K562 (cell line): ENCODE results near the gene RNF112. TPM values are rescaled to one million over a fixed set of nuclear protein-coding genes. Genes with fewer than 3 reads are reported as not detected.

ENCODE experiments used
- ATAC-seq: fragments of 200-7000 bp; cut with Tn5 transposase; 3 replicates; pipeline ENCODE4 v1.9.1; 2020; ENCODE audit warnings: moderate library complexity
- BruUV-seq: library from RNA; stranded (reverse); fragments of 400-500 nt; replicated peaks from 2 replicates; lab custom pipeline; 2021; lab: Mats Ljungman, UMichigan
- CTCF ChIA-PET: fragments of 300-600 bp; formaldehyde crosslinking; extraction: SDS; loops from one replicate; lab custom pipeline; 2021; ENCODE audit warnings: low intra/inter-chr PET ratio; lab: Yijun Ruan, JAX
- POLR2A ChIA-PET: fragments of 300-600, 350-650 bp; sonication (Branson Sonifier 250); formaldehyde crosslinking; extraction: SDS; loops from one replicate; lab custom pipeline; 2021; ENCODE audit warnings: antibody characterized with exemption, inconsistent platforms; lab: Yijun Ruan, JAX
- DNase-seq, 4 experiments: peaks; one replicate each; pipeline versions ENCODE4 v3.0.0 to v3.0.0-alpha.2; 2011 to 2018; ENCODE audit warnings: low spot score in 3 of 4, mixed read lengths in 3 of 4; ENCODE audit errors: extremely low read depth in 1 of 4
- FAIRE-seq: peaks from 2 replicates; lab custom pipeline; 2011; peaks lifted over from hg19 to GRCh38; lab: Jason Lieb, UNC
- H2AFZ ChIP-seq: 2 replicates; pipeline ENCODE4 v1.6.0; 2011; ENCODE audit warnings: low read depth, low read length, control low read depth, inconsistent platforms
- H3K27ac ChIP-seq: fragments of 200-600 bp; 3 replicates; pipeline ENCODE4 v1.8.0; 2011; ENCODE audit warnings: low read depth, mild to moderate bottlenecking, control low read depth, inconsistent platforms, low read length, moderate library complexity, mixed read lengths; ENCODE audit errors: extremely low read depth
- H3K27me3 ChIP-seq, 2 experiments: fragments of 300-600 bp in 1 of 2; 2 replicates in 1 of 2; 3 replicates in 1 of 2; pipeline versions ENCODE4 v1.6.0 to v1.8.0; 2011; ENCODE audit warnings: inconsistent platforms in 2 of 2, low read length in 2 of 2, mild to moderate bottlenecking in 1 of 2, mixed read lengths in 1 of 2, moderate library complexity in 1 of 2; ENCODE audit not compliant: control insufficient read depth in 2 of 2, insufficient read depth in 2 of 2
- H3K36me3 ChIP-seq: fragments of 300-600 bp; 3 replicates; pipeline ENCODE4 v1.8.0; 2011; ENCODE audit warnings: mild to moderate bottlenecking, low read length, inconsistent platforms; ENCODE audit not compliant: control insufficient read depth, insufficient read depth
- H3K4me1 ChIP-seq, 2 experiments: fragments of 200-600 bp in 1 of 2; replicated peaks in 1 of 2; 2 replicates in 1 of 2; 3 replicates in 1 of 2; pipeline versions ENCODE4 v1.5.1 to v1.8.0; 2011; ENCODE audit warnings: inconsistent platforms in 2 of 2, low read length in 2 of 2, mild to moderate bottlenecking in 1 of 2, mixed read lengths in 1 of 2, moderate library complexity in 1 of 2; ENCODE audit not compliant: control insufficient read depth in 2 of 2, insufficient read depth in 2 of 2
- H3K4me2 ChIP-seq: 2 replicates; pipeline ENCODE4 v1.6.1; 2011; ENCODE audit warnings: low read length, control low read depth, inconsistent platforms, mixed read lengths; ENCODE audit not compliant: insufficient read depth
- H3K4me3 ChIP-seq: fragments of 200-600 bp; sonication (generic), shearing (Covaris generic); 2 replicates; pipeline ENCODE4 v1.5.1; 2016; ENCODE audit warnings: control low read depth, inconsistent platforms
- H3K79me2 ChIP-seq: fragments of 200-600 bp; 3 replicates; pipeline ENCODE4 v1.8.0; 2011; ENCODE audit warnings: low read length, inconsistent platforms; ENCODE audit not compliant: control insufficient read depth, insufficient read depth
- H3K9ac ChIP-seq, 2 experiments: 2 replicates each; pipeline versions ENCODE4 v1.6.0 to v1.6.1; 2011; ENCODE audit warnings: low read depth in 2 of 2, low read length in 2 of 2, control low read depth in 1 of 2, inconsistent platforms in 1 of 2, mild to moderate bottlenecking in 1 of 2, mixed read lengths in 1 of 2; ENCODE audit not compliant: insufficient read depth in 1 of 2
- H3K9me1 ChIP-seq: one replicate; pipeline ENCODE4 v1.6.0; 2011; ENCODE audit warnings: inconsistent platforms, mild to moderate bottlenecking, low read length, moderate library complexity; ENCODE audit not compliant: control insufficient read depth, insufficient read depth
- H3K9me3 ChIP-seq: replicated peaks from 2 replicates; pipeline ENCODE4 v1.5.1; 2011; ENCODE audit warnings: low read depth, low read length, inconsistent platforms; ENCODE audit not compliant: control insufficient read depth, insufficient read depth
- H4K20me1 ChIP-seq: replicated peaks from 2 replicates; pipeline ENCODE4 v1.6.1; 2011; ENCODE audit warnings: low read length, inconsistent platforms, mixed read lengths; ENCODE audit not compliant: control insufficient read depth, insufficient read depth
- SRSF9 ChIP-seq: fragments of 200-400 bp; formaldehyde crosslinking; IDR thresholded peaks from 2 replicates; pipeline ENCODE4 v1.6.1; 2017; ENCODE audit warnings: low read depth, low read length, borderline replicate concordance
- ZNF175 ChIP-seq: fragments of 200-800 bp; sonication (Bioruptor generic); IDR thresholded peaks from 2 replicates; pipeline ENCODE4 v1.6.1; 2016; ENCODE audit warnings: low read depth, mild to moderate bottlenecking, missing genetic modification characterization, missing compliant biosample characterization
- WGBS: fragments of 100-300 bp; shearing (Covaris generic); methylation state at CpG from one replicate; pipeline ENCODE4 v1.1.6; 2016; ENCODE audit warnings: low coverage, mixed read lengths; ENCODE audit not compliant: insufficient coverage; ENCODE audit errors: missing lambda C conversion rate; 5-methylcytosine and 5-hydroxymethylcytosine counted together
- in situ Hi-C: fragments of 300-500 bp; cut with MboI; formaldehyde crosslinking; loops from 4 replicates; pipeline ENCODE4 v1.15.0; 2018; ENCODE audit warnings: inconsistent platforms, mixed read lengths
- intact Hi-C: fragments of 100-400 bp; cut with micrococcal nuclease; formaldehyde crosslinking; loops from 2 replicates; pipeline ENCODE4 v1.14.2; 2022
- polyA plus RNA-seq, 8 experiments: library from polyadenylated mRNA; depleted of rRNA in 4 of 8; stranded (reverse) in 5 of 8; unstranded in 3 of 8; fragments of >200 nt; fragmentation: Nextera tagmentation in 2 of 8; fragmentation: Illumina TruSeq in 1 of 8; extraction: Ambion mirVana in 2 of 8; extraction: Trizol in 1 of 8; gene quantifications; 2 replicates each; pipeline versions ENCODE4 v1.2.1 to v1.2.3, GENCODE V29; 2011 to 2014; ENCODE audit warnings: inconsistent platforms in 1 of 8, missing spikeins in 1 of 8
- total RNA-seq, 7 experiments: library from RNA; depleted of rRNA in 6 of 7; stranded (reverse); fragments of >200 nt in 6 of 7; fragmentation: Illumina TruSeq in 2 of 7; extraction: Trizol in 2 of 7; gene quantifications; 2 replicates each; pipeline versions ENCODE4 v1.2.1 to v1.2.3, GENCODE V29; 2011 to 2021; ENCODE audit warnings: low replicate concordance in 1 of 7
- TF ChIP-seq, protein P1 (sequence below), 2 experiments: IDR thresholded peaks; 2 replicates each; pipeline ENCODE4 v1.6.1; 2011; ENCODE audit warnings: borderline replicate concordance in 1 of 2, control low read depth in 1 of 2, low read depth in 1 of 2, low read length in 1 of 2, mild to moderate bottlenecking in 1 of 2, mixed read lengths in 1 of 2, moderate library complexity in 1 of 2; ENCODE audit not compliant: insufficient read depth in 1 of 2, insufficient read length in 1 of 2, poor library complexity in 1 of 2, severe bottlenecking in 1 of 2; ENCODE audit errors: extremely low read depth in 1 of 2
- TF ChIP-seq, protein P2 (sequence below): fragments of 450-650 bp; IDR thresholded peaks from 2 replicates; pipeline ENCODE4 v1.6.1; 2016; ENCODE audit warnings: mild to moderate bottlenecking, moderate library complexity

Gene RNF112
- total and polyA plus RNA-seq, 9 of the 15 experiments (the other 6 are each of a cell fraction or from before 2014, with no cell fraction given), result 0.05 TPM; not detected in 8

DNA sequence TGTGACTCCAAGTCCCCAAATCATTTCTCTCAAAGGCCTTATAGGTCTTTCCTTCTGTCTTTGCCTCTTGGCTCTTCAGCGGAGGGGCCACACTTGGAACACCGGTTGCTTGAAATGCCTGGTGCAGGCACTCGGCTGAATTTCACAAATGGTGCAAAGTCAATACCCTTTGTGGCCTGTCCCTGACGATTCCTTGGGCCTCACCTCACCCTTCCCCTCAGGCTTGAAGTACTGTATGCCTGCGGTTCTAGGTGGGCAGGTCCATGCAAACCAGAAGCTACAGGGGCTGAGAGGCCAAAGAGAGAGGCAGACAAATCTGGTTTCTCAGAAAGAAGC is 44.4 kb upstream of the RNF112 start (continued):
- TF ChIP-seq, protein P1, sequence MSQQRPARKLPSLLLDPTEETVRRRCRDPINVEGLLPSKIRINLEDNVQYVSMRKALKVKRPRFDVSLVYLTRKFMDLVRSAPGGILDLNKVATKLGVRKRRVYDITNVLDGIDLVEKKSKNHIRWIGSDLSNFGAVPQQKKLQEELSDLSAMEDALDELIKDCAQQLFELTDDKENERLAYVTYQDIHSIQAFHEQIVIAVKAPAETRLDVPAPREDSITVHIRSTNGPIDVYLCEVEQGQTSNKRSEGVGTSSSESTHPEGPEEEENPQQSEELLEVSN (IDR thresholded peaks at IDR 0.05; ENCODE audit: borderline replicate concordance in 1 of 2, extremely low read depth in 1 of 2, insufficient read depth in 1 of 2, insufficient read length in 1 of 2, low read depth in 1 of 2, low read length in 1 of 2, poor library complexity in 1 of 2, severe bottlenecking in 1 of 2), result no peak

DNA sequence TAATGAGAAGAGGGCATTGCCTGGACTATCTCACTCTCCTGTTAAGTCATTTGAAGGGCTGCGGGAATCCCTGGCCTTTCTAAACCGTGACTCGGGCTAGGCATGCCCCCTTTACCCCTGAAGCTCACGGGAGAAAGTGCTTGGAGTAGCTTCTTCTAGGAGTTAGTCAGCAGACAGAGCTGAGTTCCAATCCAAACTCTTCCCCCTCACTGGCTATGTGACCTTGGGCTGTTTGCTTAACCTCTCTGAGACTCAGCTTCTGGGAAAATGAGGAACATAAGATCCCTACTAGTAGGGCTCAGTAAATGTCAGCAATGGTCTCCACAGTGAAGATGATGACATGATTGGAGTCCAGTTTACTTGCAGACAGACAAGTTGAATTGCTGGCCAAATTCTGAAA is 42.8 kb upstream of the RNF112 start:
- no peak overlapping the region for H2AFZ ChIP-seq
- CTCF ChIA-PET, result no interaction called here
- TF ChIP-seq ZNF175 (CRISPR knock-in tag), result no peak
- TF ChIP-seq, protein P2, sequence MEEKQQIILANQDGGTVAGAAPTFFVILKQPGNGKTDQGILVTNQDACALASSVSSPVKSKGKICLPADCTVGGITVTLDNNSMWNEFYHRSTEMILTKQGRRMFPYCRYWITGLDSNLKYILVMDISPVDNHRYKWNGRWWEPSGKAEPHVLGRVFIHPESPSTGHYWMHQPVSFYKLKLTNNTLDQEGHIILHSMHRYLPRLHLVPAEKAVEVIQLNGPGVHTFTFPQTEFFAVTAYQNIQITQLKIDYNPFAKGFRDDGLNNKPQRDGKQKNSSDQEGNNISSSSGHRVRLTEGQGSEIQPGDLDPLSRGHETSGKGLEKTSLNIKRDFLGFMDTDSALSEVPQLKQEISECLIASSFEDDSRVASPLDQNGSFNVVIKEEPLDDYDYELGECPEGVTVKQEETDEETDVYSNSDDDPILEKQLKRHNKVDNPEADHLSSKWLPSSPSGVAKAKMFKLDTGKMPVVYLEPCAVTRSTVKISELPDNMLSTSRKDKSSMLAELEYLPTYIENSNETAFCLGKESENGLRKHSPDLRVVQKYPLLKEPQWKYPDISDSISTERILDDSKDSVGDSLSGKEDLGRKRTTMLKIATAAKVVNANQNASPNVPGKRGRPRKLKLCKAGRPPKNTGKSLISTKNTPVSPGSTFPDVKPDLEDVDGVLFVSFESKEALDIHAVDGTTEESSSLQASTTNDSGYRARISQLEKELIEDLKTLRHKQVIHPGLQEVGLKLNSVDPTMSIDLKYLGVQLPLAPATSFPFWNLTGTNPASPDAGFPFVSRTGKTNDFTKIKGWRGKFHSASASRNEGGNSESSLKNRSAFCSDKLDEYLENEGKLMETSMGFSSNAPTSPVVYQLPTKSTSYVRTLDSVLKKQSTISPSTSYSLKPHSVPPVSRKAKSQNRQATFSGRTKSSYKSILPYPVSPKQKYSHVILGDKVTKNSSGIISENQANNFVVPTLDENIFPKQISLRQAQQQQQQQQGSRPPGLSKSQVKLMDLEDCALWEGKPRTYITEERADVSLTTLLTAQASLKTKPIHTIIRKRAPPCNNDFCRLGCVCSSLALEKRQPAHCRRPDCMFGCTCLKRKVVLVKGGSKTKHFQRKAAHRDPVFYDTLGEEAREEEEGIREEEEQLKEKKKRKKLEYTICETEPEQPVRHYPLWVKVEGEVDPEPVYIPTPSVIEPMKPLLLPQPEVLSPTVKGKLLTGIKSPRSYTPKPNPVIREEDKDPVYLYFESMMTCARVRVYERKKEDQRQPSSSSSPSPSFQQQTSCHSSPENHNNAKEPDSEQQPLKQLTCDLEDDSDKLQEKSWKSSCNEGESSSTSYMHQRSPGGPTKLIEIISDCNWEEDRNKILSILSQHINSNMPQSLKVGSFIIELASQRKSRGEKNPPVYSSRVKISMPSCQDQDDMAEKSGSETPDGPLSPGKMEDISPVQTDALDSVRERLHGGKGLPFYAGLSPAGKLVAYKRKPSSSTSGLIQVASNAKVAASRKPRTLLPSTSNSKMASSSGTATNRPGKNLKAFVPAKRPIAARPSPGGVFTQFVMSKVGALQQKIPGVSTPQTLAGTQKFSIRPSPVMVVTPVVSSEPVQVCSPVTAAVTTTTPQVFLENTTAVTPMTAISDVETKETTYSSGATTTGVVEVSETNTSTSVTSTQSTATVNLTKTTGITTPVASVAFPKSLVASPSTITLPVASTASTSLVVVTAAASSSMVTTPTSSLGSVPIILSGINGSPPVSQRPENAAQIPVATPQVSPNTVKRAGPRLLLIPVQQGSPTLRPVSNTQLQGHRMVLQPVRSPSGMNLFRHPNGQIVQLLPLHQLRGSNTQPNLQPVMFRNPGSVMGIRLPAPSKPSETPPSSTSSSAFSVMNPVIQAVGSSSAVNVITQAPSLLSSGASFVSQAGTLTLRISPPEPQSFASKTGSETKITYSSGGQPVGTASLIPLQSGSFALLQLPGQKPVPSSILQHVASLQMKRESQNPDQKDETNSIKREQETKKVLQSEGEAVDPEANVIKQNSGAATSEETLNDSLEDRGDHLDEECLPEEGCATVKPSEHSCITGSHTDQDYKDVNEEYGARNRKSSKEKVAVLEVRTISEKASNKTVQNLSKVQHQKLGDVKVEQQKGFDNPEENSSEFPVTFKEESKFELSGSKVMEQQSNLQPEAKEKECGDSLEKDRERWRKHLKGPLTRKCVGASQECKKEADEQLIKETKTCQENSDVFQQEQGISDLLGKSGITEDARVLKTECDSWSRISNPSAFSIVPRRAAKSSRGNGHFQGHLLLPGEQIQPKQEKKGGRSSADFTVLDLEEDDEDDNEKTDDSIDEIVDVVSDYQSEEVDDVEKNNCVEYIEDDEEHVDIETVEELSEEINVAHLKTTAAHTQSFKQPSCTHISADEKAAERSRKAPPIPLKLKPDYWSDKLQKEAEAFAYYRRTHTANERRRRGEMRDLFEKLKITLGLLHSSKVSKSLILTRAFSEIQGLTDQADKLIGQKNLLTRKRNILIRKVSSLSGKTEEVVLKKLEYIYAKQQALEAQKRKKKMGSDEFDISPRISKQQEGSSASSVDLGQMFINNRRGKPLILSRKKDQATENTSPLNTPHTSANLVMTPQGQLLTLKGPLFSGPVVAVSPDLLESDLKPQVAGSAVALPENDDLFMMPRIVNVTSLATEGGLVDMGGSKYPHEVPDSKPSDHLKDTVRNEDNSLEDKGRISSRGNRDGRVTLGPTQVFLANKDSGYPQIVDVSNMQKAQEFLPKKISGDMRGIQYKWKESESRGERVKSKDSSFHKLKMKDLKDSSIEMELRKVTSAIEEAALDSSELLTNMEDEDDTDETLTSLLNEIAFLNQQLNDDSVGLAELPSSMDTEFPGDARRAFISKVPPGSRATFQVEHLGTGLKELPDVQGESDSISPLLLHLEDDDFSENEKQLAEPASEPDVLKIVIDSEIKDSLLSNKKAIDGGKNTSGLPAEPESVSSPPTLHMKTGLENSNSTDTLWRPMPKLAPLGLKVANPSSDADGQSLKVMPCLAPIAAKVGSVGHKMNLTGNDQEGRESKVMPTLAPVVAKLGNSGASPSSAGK, result no peak
- TF ChIP-seq SRSF9, result no peak
- no peak for DNase-seq
- POLR2A ChIA-PET, result no interaction called here
- H3K4me3 ChIP-seq, result no peak overlapping the region
- no peak overlapping the region for H3K27ac ChIP-seq
- no peak for ATAC-seq
- no TSS peak for BruUV-seq
- in situ Hi-C loops, result loop anchor here (10.0 kb wide), 1 partner anchor 397 kb away; no protein-coding TSS in a partner anchor
- H3K27me3 ChIP-seq, result no peaks in the 10 kb centered on the region
- no peaks in the 10 kb centered on the region for H3K79me2 ChIP-seq
- intact Hi-C loops, result no loop called here
- H3K9ac ChIP-seq, result no peak overlapping the region
- no peaks in the 10 kb centered on the region for H3K9me3 ChIP-seq
- no peak for FAIRE-seq
- no peaks in the 10 kb centered on the region for H3K36me3 ChIP-seq
- H3K9me1 ChIP-seq, result no peaks in the 10 kb centered on the region
- peaks cover 0 to 14% of the 10 kb centered on the region in 2 experiments; a peak in 3 of 5 replicates for H3K4me1 ChIP-seq
- 55% methylated on average over 4 of the region's 4 CpGs for WGBS
- no peaks in the 10 kb centered on the region for H4K20me1 ChIP-seq
- H3K4me2 ChIP-seq, result no peak overlapping the region
